RWPE2 (cell line): ENCODE data around the gene UNC5A.

ENCODE experiments used
- ATAC-seq: fragments of 200-7000 bp; cut with Tn5 transposase; 3 replicates; pipeline ENCODE4 v1.9.1; 2021; ENCODE audit warnings: low read depth
- DNase-seq: peaks from one replicate; pipeline ENCODE4 v3.0.0-alpha.2; 2020; ENCODE audit warnings: low spot score
- H3K27ac ChIP-seq: fragments of 450-650 bp; 2 replicates; pipeline ENCODE4 v1.5.1; 2017; ENCODE audit warnings: mild to moderate bottlenecking; ENCODE audit not compliant: poor library complexity, severe bottlenecking
- H3K27me3 ChIP-seq: fragments of 250-450 bp; sonication (Bioruptor Pico); 2 replicates; pipeline ENCODE4 v1.5.1; 2021; ENCODE audit warnings: mild to moderate bottlenecking, moderate library complexity; ENCODE audit not compliant: insufficient read depth, poor library complexity, severe bottlenecking
- H3K36me3 ChIP-seq: fragments of 250-450 bp; sonication (Bioruptor Pico); 2 replicates; pipeline ENCODE4 v1.5.1; 2020; ENCODE audit warnings: low read depth, mild to moderate bottlenecking, moderate library complexity
- H3K4me1 ChIP-seq: fragments of 250-450 bp; sonication (Bioruptor Pico); 2 replicates; pipeline ENCODE4 v1.5.1; 2021; ENCODE audit warnings: mild to moderate bottlenecking, moderate library complexity; ENCODE audit not compliant: insufficient read depth, poor library complexity, severe bottlenecking
- H3K4me3 ChIP-seq: fragments of 250-450 bp; sonication (Bioruptor Pico); 2 replicates; pipeline ENCODE4 v1.5.1; 2021; ENCODE audit warnings: mild to moderate bottlenecking, moderate library complexity; ENCODE audit not compliant: severe bottlenecking
- H3K9me3 ChIP-seq: fragments of 250-450 bp; sonication (Bioruptor Pico); 2 replicates; pipeline ENCODE4 v1.5.1; 2021; ENCODE audit warnings: mild to moderate bottlenecking, moderate library complexity; ENCODE audit not compliant: severe bottlenecking
- CTCF ChIP-seq: fragments of 450-650 bp; IDR thresholded peaks from one replicate; pipeline ENCODE4 v1.5.1; 2017; ENCODE audit warnings: mild to moderate bottlenecking, moderate library complexity; ENCODE audit not compliant: poor library complexity, severe bottlenecking

UNC5A gene

GRCh38 chr5:176892663-176893062 is 82.3 kb downstream of the UNC5A start:
- no peak for ATAC-seq
- Histone ChIP-seq H3K27me3 (no peaks in the 10 kb centered on the region), H3K4me3 (no peak overlapping the region), H3K9me3 (no peaks in the 10 kb centered on the region), H3K36me3 (no peaks in the 10 kb centered on the region), H3K4me1 (no peaks in the 10 kb centered on the region), H3K27ac (no peak overlapping the region)
- no peak for TF ChIP-seq CTCF
- DNase-seq: no peak

GRCh38 chr5:176894298-176894697 is 83.9 kb downstream of the UNC5A start:
- no peaks in the 10 kb centered on the region for H3K9me3 ChIP-seq
- no peak for DNase-seq
- no peak overlapping the region for H3K27ac ChIP-seq
- no peak for TF ChIP-seq CTCF
- H3K36me3 ChIP-seq: no peaks in the 10 kb centered on the region
- no peaks in the 10 kb centered on the region for H3K27me3 ChIP-seq
- H3K4me3 ChIP-seq: no peak overlapping the region
- H3K4me1 ChIP-seq: no peaks in the 10 kb centered on the region
- no peak for ATAC-seq

GRCh38 chr5:176895831-176896230 is 85.5 kb downstream of the UNC5A start:
- no peaks in the 10 kb centered on the region for H3K4me1 ChIP-seq

GRCh38 chr5:176897263-176897662 is 86.9 kb downstream of the UNC5A start:
- no peak for DNase-seq
- no peaks in the 10 kb centered on the region for H3K4me1 ChIP-seq

More at GRCh38 chr5:176895831-176896230, 85.5 kb downstream of the UNC5A start:
- Histone ChIP-seq H3K27ac (no peak overlapping the region), H3K36me3 (no peaks in the 10 kb centered on the region), H3K27me3 (no peaks in the 10 kb centered on the region), H3K4me3 (no peak overlapping the region), H3K9me3 (no peaks in the 10 kb centered on the region)
- ATAC-seq (no peak), DNase-seq (no peak)
- TF ChIP-seq CTCF: no peak

More at GRCh38 chr5:176897263-176897662, 86.9 kb downstream of the UNC5A start:
- Histone ChIP-seq H3K27ac (no peak overlapping the region), H3K4me3 (no peak overlapping the region), H3K27me3 (no peaks in the 10 kb centered on the region), H3K36me3 (no peaks in the 10 kb centered on the region), H3K9me3 (no peaks in the 10 kb centered on the region)
- TF ChIP-seq CTCF: no peak
- ATAC-seq: no peak; the same call in 2 of the 3 replicates
